Measurements from ENCODE around the gene EPN1.
"Not testable (repeated sequence)": the region's sequence is repeated elsewhere in the genome, so short reads cannot be mapped to it uniquely, and the experiment has no call there.

EPN1 gene

DNA sequence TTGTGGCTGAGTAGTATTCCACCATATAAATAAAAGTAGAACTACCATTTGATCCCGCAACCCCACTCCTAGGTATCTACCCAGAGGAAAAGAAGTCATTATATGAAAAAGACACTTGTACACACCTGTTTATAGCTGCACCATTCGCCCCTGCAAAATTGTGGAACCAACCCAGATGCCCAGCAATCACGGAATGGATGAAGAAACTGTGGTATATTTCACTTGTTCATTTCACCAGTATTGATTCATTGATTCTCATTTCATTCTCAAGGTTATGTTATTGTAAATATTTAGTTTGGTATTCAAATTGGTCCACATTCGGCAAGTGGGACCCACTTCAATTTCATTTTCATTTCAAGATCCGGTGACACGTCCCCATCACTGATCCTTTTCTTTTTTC lies 75.7 kb downstream of the EPN1 start:
- Histone ChIP-seq H2BK5ac (ENCODE audit: low read depth, low read length, poor library complexity, severe bottlenecking) (no peak overlapping the region), H3K9ac (ENCODE audit: low read length) (no peak overlapping the region), H3K14ac (ENCODE audit: low read length in 2 of 2) (no peak overlapping the region), H3K4me1 (ENCODE audit: control insufficient read depth, insufficient read depth, low read depth, low read length) (no peaks in the 10 kb centered on the region), H2BK12ac (ENCODE audit: low read length in 2 of 2) (no peak overlapping the region), H3K79me1 (replicated peaks; ENCODE audit: low read length, poor library complexity, severe bottlenecking) (no peaks in the 10 kb centered on the region), H3K23ac (ENCODE audit: low read length in 2 of 2) (no peak overlapping the region), H2AFZ (ENCODE audit: low read depth, low read length) (no peak overlapping the region), H4K91ac (ENCODE audit: low read length) (no peak overlapping the region), H3K36me3 (ENCODE audit: control insufficient read depth in 1 of 2, insufficient read depth in 2 of 2, low read depth in 1 of 2, low read length in 2 of 2) (no peaks in the 10 kb centered on the region), H3K27ac (ENCODE audit: low read length, poor library complexity, severe bottlenecking) (no peak overlapping the region), H3K27me3 (ENCODE audit: control insufficient read depth in 1 of 2, insufficient read depth in 1 of 2, low read length in 2 of 2) (no peaks in the 10 kb centered on the region), H3K18ac (ENCODE audit: low read depth in 1 of 2, low read length in 2 of 2) (no peak overlapping the region), H3K4ac (ENCODE audit: low read depth in 1 of 2, low read length in 2 of 2) (no peak overlapping the region), H3K4me2 (ENCODE audit: low read length, poor library complexity, severe bottlenecking) (no peak overlapping the region), H2BK120ac (ENCODE audit: low read depth, low read length) (no peak overlapping the region), H4K8ac (ENCODE audit: low read length) (no peak overlapping the region), H3K9me3 (ENCODE audit: control insufficient read depth, low read length) (peaks cover 24% of the 10 kb centered on the region), H2BK15ac (ENCODE audit: low read depth, poor library complexity, severe bottlenecking) (no peak overlapping the region), H3K4me3 (ENCODE audit: insufficient read depth in 1 of 2, low read depth in 1 of 2, low read length in 2 of 2) (no peak overlapping the region), H2AK5ac (ENCODE audit: low read length, severe bottlenecking) (no peak overlapping the region)
- WGBS = 79% methylated on average over 5 of the region's 6 CpGs
- no peak for DNase-seq

DNA sequence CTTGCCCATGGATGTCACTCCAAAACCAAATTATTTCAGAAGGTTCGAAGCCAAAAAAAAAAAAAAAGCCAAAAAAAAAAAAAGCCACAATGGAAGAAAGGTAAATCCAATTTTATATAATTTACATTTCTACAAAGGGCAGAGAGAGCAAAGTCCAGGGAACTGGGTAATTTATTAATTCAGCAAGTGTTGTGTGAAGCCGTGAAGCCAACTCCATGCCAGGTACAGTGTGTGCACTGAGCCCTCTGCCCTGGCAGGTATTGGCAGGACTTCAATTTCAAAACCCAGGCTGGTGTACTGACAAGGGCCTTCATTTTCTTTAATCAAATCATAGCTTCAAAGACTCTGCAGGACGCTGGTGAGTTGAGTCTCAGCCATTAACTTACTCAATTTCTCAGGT lies 78.4 kb downstream of the EPN1 start:
- Histone ChIP-seq H3K4me3 (ENCODE audit: insufficient read depth in 1 of 2, low read depth in 1 of 2, low read length in 2 of 2) (no peak overlapping the region), H3K79me1 (replicated peaks; ENCODE audit: low read length, poor library complexity, severe bottlenecking) (no peaks in the 10 kb centered on the region), H3K27ac (ENCODE audit: low read length, poor library complexity, severe bottlenecking) (no peak overlapping the region), H3K36me3 (ENCODE audit: control insufficient read depth in 1 of 2, insufficient read depth in 2 of 2, low read depth in 1 of 2, low read length in 2 of 2) (no peaks in the 10 kb centered on the region), H3K4ac (ENCODE audit: low read depth in 1 of 2, low read length in 2 of 2) (no peak overlapping the region), H4K8ac (ENCODE audit: low read length) (no peak overlapping the region), H2BK120ac (ENCODE audit: low read depth, low read length) (no peak overlapping the region), H2AFZ (ENCODE audit: low read depth, low read length) (no peak overlapping the region), H2BK5ac (ENCODE audit: low read depth, low read length, poor library complexity, severe bottlenecking) (peak overlapping the region; percentile 31), H3K9ac (ENCODE audit: low read length) (no peak overlapping the region), H2BK12ac (ENCODE audit: low read length in 2 of 2) (no peak overlapping the region), H3K9me3 (ENCODE audit: control insufficient read depth, low read length) (peaks cover 18% of the 10 kb centered on the region), H3K23ac (ENCODE audit: low read length in 2 of 2) (no peak overlapping the region), H3K14ac (ENCODE audit: low read length in 2 of 2) (no peak overlapping the region), H3K18ac (ENCODE audit: low read depth in 1 of 2, low read length in 2 of 2) (no peak overlapping the region), H2AK5ac (ENCODE audit: low read length, severe bottlenecking) (no peak overlapping the region), H3K4me2 (ENCODE audit: low read length, poor library complexity, severe bottlenecking) (no peak overlapping the region), H2BK15ac (ENCODE audit: low read depth, poor library complexity, severe bottlenecking) (no peak overlapping the region), H4K91ac (ENCODE audit: low read length) (no peak overlapping the region), H3K4me1 (ENCODE audit: control insufficient read depth, insufficient read depth, low read depth, low read length) (no peaks in the 10 kb centered on the region), H3K27me3 (ENCODE audit: control insufficient read depth in 1 of 2, insufficient read depth in 1 of 2, low read length in 2 of 2) (no peaks in the 10 kb centered on the region)
- 45% methylated on average over 2 of the region's 3 CpGs for WGBS
- DNase-seq = no peak

DNA sequence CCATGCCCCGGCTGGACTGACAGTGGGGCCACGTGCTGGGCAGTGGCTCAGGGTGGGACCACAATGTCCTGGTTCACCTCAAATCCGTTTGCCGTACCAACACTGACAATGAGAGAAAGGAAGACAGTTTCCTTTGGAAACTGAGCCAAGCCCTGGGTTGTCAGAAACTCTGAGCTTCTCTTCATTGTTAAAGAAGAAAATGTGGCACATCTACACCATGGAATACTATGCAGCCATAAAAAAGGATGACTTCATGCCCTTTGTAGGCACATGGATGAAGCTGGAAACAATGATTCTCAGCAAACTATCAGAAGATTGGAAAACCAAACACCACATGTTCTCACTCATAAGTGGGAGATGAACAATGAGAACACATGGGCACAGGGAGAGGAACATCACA lies 81.8 kb downstream of the EPN1 start:
- not testable (repeated sequence) for H3K27ac ChIP-seq (ENCODE audit: low read length, poor library complexity, severe bottlenecking); H2BK5ac ChIP-seq (ENCODE audit: low read depth, low read length, poor library complexity, severe bottlenecking); H3K4ac ChIP-seq (ENCODE audit: low read depth in 1 of 2, low read length in 2 of 2); DNase-seq; H2BK15ac ChIP-seq (ENCODE audit: low read depth, poor library complexity, severe bottlenecking); H2BK12ac ChIP-seq (ENCODE audit: low read length in 2 of 2); H4K91ac ChIP-seq (ENCODE audit: low read length); H3K9ac ChIP-seq (ENCODE audit: low read length); H3K18ac ChIP-seq (ENCODE audit: low read depth in 1 of 2, low read length in 2 of 2); H3K36me3 ChIP-seq (ENCODE audit: control insufficient read depth in 1 of 2, insufficient read depth in 2 of 2, low read depth in 1 of 2, low read length in 2 of 2); H3K4me1 ChIP-seq (ENCODE audit: control insufficient read depth, insufficient read depth, low read depth, low read length); H3K79me1 ChIP-seq (replicated peaks; ENCODE audit: low read length, poor library complexity, severe bottlenecking); H3K27me3 ChIP-seq (ENCODE audit: control insufficient read depth in 1 of 2, insufficient read depth in 1 of 2, low read length in 2 of 2); H2AFZ ChIP-seq (ENCODE audit: low read depth, low read length); H3K23ac ChIP-seq (ENCODE audit: low read length in 2 of 2); H3K4me2 ChIP-seq (ENCODE audit: low read length, poor library complexity, severe bottlenecking); H4K8ac ChIP-seq (ENCODE audit: low read length); H2AK5ac ChIP-seq (ENCODE audit: low read length, severe bottlenecking); H3K4me3 ChIP-seq (ENCODE audit: insufficient read depth in 1 of 2, low read depth in 1 of 2, low read length in 2 of 2); H3K14ac ChIP-seq (ENCODE audit: low read length in 2 of 2); H2BK120ac ChIP-seq (ENCODE audit: low read depth, low read length)
- H3K9me3 ChIP-seq (ENCODE audit: control insufficient read depth, low read length) = peaks cover 18% of the 10 kb centered on the region
- 46% methylated on average over 4 of the region's 4 CpGs for WGBS

DNA sequence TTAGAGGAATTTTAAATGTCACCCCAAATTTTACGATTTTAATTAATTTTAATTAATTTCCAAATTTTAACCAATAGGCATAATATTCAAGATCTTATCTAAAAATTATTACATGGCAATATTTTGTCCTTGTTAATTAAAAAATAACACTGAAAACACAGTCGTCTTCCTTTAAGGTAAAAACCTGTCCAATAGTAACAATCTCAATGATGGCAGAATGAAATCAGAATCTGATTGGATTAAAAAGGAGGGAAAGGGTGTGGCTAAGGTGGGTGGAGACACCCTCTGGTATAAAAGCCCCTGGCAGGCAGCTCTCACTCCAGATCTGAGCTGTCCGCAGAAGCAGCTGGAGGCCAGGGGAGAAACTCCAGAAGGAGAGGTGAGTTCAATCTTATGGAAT lies 83.8 kb downstream of the EPN1 start, which contains the start of gene RFPL4A:
RFPL4A (plus strand) TSS at position 301 of the 400 bp plus-strand sequence. CDS start 2,704 bp downstream, outside the sequence.
- not testable (repeated sequence) for H2AK5ac ChIP-seq (ENCODE audit: low read length, severe bottlenecking); H3K36me3 ChIP-seq (ENCODE audit: control insufficient read depth in 1 of 2, insufficient read depth in 2 of 2, low read depth in 1 of 2, low read length in 2 of 2); H4K91ac ChIP-seq (ENCODE audit: low read length); H3K79me1 ChIP-seq (replicated peaks; ENCODE audit: low read length, poor library complexity, severe bottlenecking); H2BK12ac ChIP-seq (ENCODE audit: low read length in 2 of 2); H3K14ac ChIP-seq (ENCODE audit: low read length in 2 of 2); H3K4me2 ChIP-seq (ENCODE audit: low read length, poor library complexity, severe bottlenecking); DNase-seq; H4K8ac ChIP-seq (ENCODE audit: low read length); H3K4ac ChIP-seq (ENCODE audit: low read depth in 1 of 2, low read length in 2 of 2); H3K27me3 ChIP-seq (ENCODE audit: control insufficient read depth in 1 of 2, insufficient read depth in 1 of 2, low read length in 2 of 2); H3K9ac ChIP-seq (ENCODE audit: low read length); H2BK120ac ChIP-seq (ENCODE audit: low read depth, low read length); H3K4me1 ChIP-seq (ENCODE audit: control insufficient read depth, insufficient read depth, low read depth, low read length); H3K4me3 ChIP-seq (ENCODE audit: insufficient read depth in 1 of 2, low read depth in 1 of 2, low read length in 2 of 2); H2AFZ ChIP-seq (ENCODE audit: low read depth, low read length); H2BK15ac ChIP-seq (ENCODE audit: low read depth, poor library complexity, severe bottlenecking); H3K18ac ChIP-seq (ENCODE audit: low read depth in 1 of 2, low read length in 2 of 2); H3K27ac ChIP-seq (ENCODE audit: low read length, poor library complexity, severe bottlenecking); H2BK5ac ChIP-seq (ENCODE audit: low read depth, low read length, poor library complexity, severe bottlenecking); H3K23ac ChIP-seq (ENCODE audit: low read length in 2 of 2)
- peaks cover 14% of the 10 kb centered on the region for H3K9me3 ChIP-seq (ENCODE audit: control insufficient read depth, low read length)
- 92% methylated on average over 1 of the region's 3 CpGs for WGBS

All from mesenchymal stem cell (in vitro differentiated cells and primary cell).